IPS-NIHi7 (cell line): ENCODE results near the gene OPCML.

Source experiments
- DNase-seq: peaks from one replicate; pipeline ENCODE4 v3.0.0; 2012; ENCODE audit warnings: mixed read lengths; ENCODE audit errors: extremely low spot score

The OPCML gene

DNA sequence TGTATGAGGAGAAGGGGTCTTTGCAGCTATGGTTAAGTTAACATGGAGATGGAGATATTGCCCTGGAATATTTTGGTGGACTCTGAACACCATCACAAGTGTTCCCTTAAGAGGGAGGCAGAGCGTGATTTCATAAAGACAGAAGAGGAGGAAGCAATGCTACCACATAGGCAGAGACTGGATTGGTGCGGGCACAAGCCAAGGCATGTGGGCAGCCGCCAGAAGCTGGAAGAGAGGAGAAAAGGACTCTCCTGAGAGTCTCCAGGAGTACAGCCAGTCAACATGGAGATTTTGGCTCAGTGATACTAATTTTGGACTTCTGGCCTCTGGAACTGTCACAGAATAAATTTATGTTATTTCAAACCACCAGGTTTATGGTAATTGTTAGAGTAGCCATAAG, 231.6 kb downstream of the OPCML start:
- DNase-seq: no peak

DNA sequence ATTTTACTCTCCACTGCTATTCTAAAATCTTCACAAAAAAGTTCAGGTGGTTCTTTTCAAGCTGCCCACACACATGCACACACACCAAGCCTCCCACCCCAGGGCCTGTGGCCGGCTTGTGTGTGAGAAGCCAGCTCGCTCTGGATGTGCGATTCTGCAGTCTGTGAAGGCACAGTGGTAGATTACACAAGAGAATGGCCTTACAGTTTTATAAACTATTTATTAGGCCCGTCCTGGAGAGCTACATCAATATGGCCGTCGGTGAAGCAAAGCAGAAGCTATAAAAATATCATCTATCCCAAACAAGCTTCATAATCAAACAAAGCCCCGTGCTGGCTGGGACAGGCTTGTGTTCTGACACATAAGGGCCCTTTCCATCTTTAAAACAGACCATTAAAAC, 240.5 kb downstream of the OPCML start:
- DNase-seq: no peak

DNA sequence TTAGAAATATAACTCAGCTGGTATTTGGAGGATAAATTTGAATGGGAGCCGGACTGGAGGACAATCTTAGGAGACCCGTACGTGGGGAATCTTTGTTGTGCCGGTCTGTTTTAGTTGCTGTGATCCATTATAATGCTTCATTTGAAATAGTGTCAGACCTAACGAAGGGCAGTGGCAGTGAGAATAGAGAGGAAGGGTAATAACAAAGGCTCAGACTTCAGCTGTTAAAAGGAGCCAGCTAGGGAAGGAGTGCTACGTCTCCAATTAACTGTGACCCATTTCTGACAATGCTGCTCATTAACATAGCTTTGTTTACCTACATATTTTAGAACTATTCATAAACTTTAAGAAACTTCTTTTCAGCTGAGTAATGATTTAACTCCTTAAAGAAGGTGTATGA, 246.9 kb downstream of the OPCML start:
- no peak for DNase-seq

DNA sequence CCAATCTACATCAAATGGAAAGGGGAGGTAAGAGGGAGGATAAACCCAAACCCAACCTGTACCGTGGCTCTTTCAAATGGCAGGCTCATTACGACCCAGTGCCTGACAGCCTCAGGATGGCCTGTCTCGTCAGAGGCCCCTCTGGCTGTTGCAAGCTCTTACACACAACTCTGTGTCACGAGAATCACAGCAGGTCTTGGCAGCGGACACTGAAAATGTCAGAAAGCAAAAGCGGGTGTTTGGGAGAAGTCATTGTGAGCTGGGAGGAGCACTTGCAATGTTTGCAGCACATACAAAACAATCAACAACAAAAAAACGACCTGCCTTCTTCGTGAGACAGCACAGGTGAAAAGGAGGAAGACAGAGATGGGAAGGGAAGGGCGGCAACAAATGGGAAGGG, 248.1 kb downstream of the OPCML start:
- DNase-seq: no peak

DNA sequence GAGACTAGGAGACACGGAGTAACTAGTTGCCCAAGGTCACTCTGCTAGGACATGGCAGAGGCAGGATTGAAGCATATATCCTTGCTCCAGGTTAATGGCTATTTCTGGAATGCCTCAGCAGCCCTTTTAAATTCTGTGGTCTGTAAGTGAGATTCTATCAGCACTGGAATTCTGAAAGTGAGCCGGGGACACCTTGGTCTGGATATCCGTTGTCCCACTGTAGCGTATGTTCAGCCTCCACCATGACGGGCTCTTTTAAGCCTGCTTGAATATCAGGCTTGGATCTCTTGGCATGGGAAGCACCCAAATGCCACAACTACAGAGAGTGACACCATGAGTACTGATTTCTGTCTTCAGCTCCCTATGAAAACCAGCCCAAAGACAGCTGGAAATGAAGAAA, 254.4 kb downstream of the OPCML start:
- DNase-seq: no peak

DNA sequence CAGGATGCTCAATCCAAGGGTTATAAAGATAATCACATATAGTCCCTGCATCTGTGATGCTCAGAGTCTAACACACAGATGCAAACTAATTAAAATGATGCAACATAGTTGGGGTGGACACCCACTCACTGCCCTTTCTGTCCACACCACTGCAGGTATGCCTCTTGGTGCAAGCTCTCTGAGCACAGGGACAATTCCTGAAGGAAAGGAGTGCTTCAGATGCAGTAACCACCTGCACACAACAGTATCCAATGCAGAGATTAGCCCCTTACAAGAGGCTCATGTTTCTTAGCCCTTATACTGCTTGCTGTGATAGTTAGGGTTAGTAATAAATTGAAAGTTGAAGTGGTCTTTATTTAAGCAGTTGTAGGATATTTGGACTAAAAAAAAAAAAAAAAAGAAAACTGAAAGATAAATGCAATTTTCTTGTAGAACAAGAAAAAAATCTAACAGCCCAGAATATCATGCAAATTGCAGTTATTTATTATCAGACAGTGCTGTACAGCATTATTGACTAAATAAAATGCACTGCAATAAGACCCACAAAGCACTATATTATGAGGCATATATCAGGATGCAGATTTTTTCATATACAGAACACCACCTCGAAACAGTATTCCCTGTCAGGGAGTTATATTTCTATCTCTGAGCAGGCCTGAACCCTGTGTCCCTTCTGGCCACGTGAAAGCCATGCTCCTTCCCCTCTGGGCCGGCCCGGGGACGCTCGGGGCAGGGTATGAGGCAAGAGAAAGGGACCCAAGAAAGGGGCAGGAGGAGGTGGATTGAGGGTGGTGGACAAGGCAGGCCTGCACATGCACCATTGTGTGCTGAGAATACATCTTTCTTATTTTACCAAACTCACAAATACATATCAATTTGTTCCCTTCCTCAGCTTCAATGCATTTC, 260.2 kb downstream of the OPCML start:
- DNase-seq: no peak

DNA sequence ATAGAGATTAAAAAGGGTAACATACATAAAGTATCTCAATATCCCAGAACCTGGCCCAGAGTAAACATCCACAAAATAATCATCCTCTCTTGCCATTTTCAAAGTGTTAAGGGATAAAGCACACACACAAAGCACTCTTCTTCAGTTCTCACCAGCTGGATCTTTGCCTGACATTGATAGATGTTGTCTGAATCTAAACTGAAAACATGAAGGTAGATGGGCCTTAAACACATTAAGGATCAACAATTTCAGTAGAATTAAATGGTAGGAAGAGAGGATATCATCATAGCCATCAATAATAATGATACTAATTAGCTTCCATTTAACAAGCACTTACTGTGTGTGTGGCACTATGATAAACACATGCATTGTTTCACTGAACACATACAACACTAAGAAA, 261.1 kb downstream of the OPCML start:
- DNase-seq: no peak

DNA sequence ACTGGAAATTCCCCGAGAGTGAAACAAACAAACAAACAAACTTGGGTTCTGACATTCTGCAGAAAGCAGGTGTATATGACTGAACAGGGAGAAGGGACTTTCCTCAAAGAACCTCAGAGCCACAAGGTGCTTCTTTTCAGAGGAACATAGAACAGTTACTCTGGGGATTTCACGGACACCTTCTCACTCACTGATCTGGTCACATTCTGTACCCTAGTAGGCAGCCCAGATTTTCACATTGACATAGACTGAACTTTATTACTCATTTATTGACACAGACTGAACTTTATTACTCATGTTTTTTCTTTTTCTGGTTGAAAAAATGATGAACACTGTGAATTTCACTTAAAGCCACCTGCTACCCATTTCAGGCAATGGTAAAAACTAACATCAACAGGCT, 263.0 kb downstream of the OPCML start:
- DNase-seq: no peak

DNA sequence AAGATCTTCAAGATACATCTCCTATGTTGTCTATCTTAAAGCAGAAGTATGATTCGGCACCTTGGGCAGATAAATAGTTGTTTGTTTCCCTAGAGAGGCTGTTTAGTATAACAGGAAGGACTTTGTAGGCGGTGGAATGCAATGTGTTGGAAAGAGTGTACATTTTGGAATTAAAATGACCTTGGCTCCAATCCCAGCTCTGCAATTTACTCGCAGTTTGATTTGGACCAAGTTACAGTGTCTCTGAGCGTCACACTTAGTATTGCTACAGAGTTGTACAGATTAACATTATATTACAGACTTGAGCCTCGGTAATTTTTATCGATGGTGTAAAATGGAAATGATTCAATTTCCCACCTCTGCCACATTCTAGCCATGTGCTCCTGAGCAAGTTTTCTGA, 265.3 kb downstream of the OPCML start:
- DNase-seq: no peak

DNA sequence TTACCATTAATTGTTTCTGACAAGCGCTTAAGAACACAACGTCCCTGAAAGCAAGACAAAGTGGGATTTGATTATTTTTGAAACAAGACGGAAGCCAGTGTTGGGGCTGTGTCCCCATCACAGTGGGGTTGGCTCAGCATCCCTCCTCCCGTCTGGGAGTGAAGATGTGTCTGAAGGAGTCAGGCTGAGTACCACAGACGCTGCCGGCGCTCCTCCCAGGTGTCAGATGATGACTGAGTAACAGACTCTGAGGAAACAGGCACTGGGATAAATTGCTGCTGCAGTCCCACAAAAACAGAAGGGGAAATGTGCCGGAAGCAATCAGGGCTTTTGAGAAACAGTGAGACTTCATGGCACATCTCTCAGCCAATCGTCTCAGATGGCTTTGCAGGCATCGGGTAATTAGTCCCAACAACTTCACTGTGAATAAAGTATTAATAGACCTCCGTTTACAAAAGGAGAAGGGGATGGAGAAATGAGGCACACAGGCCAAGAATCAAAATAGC, 266.7 kb downstream of the OPCML start:
- no peak for DNase-seq

DNA sequence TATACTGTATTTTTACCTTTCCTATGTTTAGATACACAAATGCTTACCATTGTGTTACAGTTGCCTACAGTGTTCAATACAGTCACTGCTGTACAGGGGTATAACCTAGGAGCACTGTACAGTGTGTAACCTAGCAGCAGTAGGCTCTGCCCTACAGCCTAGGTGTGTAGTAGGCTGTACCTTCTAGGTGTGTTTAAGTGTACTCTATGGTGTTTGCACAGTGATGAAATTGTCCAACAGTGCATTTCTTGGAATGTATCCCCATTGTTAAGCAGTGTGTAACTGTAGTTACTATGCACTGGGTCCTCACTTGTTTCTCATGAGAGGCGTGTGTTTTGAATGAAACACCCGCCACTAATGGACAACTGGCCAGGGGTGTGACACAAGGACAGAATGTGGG, 269.0 kb downstream of the OPCML start:
- DNase-seq: no peak

DNA sequence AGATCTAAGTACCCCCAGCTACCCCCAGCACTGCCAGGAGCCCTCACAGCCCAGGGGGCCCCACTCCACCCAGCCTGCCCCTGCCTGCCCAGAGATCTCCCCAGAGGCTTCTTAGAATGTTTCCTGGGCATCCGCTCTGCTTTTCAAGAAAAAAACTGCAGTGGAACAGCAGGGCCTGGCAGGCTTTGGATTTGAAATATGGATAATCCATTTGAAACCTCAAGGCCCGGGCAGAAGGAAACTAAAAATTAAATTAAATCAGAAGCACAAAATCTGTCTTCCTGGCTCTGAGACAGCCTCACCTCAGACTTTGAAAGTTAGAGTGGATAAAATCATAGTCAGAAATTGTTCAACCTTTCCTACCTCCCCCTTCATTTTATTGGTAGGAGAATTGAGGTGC, 273.6 kb downstream of the OPCML start:
- no peak for DNase-seq

DNA sequence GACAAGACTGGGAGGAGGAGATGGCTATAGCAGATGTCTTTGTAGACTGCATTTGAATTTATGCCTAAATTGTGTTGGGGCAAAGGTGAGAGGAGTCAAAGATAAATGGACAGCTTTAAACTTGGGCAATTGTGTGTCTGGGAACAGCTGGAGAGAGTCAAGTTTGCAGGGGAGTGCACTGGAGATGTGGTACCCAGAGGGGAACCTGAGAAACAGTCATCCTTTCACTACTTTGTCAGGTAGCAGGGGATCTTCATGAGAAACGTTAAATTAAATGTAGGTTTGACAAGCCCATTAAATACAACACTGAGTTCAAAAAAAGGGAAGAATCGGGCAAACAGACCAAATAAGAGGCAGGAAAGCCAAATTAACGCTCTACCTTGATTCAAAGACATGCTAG, 277.7 kb downstream of the OPCML start:
- DNase-seq: no peak

DNA sequence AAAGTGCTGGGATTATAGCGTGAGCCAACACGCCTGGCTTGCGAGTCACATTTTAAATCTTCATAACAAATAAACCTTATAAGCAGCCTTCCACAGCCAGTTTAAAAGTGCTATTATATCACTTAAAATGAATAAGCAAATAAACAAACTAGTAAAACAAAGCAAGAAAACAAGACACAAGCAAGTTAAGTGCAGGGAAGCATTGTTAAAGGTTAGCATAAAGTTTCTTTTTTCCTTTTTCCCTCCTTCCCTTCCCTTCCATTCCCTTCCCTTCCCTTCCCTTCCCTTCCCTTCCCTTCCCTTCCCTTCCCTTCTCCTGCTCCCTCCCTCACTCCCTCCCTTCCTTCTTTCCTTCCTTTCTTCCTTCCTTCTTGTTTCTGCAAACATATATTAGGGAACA, 278.7 kb downstream of the OPCML start:
- no peak for DNase-seq

DNA sequence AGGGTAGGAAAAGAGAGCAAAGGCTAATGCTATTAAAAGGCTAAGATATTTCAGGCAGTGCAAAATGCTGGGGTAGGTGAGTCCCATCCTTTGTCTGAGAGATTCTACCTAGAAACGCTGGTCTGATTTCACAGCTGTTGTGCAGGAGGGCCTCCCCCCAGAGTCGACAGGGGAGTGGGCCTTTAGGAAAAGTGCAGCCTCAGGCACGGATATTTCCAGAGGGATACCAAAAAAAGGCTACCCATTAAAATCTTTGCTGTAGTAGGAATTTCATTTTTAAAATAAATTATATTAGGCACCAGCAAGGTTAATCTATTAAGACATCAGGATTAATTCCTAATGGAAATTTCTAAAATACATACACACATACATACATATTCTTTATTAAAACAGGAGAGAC, 280.5 kb downstream of the OPCML start:
- DNase-seq: no peak

DNA sequence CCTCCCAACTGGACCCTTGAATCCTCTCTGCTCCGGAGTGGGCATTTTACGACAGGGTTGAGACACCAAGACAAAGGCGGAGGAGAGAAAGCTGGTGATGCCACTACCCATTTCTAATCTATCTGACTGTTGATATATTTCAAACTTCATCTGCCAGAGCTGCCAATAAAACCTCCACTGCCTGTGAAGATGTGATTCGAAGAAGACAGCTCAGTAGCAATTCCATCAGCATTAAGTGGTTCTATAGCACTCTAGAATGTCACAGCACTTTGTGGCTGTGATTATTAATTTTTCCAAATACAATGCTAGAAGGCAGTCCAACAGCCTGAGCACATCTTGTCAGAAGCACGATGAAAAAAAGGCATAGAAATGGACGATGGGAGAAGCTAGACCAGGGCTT, 282.8 kb downstream of the OPCML start:
- no peak for DNase-seq

DNA sequence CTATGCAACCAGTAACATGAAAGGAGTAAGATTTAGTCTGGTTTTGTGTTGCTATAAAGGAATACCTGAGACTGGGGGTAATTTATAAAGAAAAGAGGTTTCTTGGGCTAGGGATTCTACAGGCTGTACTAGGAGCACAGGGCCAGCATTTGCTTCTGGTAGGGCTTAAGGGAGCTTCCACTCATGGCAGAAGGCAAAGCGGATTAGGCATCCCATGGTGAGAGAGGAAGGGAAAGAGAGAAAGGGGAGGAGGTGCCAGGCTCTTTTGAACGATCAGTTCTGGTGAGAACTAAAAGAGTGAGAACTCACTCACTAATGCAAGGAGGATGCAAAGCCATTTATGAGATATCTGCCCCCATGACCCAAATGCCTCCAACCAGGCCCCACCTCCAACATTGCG, 283.2 kb downstream of the OPCML start:
- DNase-seq: no peak

DNA sequence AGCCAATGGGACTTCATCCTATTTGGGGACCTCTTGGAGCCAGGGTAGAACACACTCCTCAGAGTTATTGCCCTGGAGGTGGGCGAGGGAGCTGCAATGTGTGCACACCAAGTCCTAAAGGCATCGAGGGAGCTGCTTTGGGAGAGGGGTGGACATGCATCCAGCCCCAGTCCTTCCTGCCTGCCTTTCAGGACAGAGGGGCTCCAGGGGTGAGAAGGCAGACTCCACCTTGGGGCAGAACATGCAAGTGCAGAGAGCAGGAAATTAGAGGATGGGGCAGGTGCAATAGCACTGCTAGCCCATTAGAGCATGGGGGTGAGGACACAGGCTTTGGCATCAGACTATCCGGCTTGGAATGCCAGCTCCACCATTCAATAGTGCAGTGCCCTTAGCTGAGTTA, 288.5 kb downstream of the OPCML start:
- peak; percentile 63 for DNase-seq

DNA sequence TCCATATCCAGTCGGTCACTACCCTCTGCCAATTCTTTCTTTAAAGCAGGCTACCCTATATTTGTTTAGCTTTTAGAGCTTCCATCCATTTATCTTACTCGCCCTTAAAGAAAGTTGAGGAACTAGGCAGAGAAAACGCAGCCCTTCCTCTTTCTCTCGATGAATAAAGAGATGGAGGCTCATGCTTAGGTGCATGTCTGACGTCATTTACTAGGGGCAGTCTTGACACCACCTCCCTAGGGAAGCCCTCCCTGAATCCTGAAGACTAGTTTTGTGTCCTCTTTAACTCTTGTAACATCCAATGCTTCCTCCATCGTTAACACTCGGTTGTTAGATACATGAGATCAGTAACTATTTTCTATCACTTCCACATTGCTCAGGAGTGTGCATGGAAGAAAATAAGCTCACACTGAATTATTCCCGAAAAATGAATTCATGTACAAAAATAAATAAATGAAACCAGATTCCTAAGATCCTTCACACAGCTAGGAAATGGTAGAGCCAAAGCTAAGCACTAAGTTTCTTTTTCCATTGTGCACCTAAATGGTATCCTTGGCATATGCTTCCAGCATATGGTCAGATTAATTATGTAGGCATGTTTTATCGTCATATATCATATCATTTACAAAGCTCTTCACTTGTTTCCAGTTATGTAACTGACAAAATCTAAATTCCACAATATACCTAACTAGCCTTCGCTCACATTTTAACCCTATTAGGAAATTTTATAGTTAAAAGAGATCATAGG, 291.2 kb downstream of the OPCML start:
- DNase-seq: no peak

DNA sequence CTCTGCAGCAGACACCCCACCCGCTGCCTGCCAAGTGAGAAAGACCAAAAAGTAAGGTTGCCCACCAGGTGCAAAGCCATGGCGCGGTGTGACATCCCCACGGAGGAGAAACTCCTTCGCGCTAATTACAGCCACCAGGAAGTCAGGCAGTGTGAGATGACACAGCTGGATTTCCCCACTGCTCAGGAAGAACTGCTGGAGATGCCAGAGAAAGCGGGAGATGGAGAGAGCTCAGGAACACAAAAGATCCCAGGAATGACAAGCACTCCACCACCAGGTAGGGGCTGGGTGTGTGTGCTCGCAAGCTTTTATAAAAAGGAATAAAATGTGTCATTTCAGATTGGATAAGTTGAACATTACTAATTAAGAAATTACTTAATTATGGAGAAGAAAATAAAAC, 292.7 kb downstream of the OPCML start:
- peak; percentile 56 for DNase-seq

DNA sequence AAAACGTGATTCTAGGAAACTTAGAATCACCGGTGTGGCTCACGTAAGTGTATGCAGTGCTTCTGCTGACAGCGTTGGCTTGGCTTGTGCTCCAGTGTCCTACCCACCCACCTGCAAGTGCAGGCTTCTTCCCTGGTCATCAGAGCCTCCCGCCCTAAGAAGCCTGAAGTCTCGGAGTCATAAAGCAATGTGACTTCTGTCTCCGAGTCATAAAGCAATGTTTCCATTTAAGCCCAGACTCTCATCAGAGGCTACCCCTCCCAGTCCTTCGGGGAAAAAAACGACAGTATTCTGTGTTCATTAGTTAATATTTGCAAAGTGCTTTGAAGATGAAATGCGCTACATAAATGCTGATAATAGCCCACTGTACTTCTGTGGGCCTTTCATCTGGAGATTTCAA, 293.8 kb downstream of the OPCML start:
- no peak for DNase-seq

DNA sequence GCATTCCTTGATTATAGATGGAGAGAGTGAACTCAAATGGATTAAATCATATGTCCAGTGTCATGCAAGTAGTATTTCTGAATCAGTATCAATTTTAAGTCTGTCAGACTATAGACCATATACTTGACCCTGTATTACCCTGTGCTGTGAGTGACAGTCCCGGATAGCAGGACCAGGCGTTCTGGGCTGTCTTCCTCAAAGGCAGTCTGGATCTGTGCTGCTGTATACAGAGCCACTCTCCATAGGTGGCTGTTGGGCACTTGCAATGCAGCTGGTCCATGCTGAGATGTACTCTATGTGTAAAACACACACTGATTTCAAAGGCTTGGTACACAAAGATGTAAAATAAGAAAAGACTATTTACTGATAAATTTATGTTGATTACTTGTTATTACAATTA, 294.3 kb downstream of the OPCML start:
- no peak for DNase-seq

DNA sequence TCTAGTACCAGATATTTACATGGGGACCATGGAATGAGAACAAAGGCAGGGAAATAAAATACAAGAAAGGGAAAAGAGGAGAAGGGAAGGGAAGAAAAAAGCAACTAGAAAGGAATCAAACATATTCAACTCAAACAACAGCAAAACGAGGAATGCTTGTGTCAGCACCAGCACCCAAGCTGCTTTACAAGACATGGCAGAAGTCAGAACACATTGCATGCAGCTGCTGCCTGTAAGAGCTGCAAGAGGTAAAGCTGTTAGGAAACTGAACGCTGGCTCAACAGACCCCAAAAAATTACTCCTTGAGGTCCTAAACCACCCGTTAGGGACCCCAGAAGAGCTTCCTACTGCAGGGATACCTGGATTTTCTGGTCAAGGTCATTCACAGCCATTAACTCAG, 296.9 kb downstream of the OPCML start:
- DNase-seq: no peak
